ENCODE results near the gene CARS1. TPM values are rescaled to one million over a fixed set of nuclear protein-coding genes. Genes with fewer than 3 reads are reported as not detected.
A peak's percentile ranks its signal among the peaks of the same experiment; 100 is the strongest.

The CARS1 gene
- total and polyA plus RNA-seq, 7 experiments from 2014 or later, result 23.9 to 70.4 (median 38.5) TPM

DNA sequence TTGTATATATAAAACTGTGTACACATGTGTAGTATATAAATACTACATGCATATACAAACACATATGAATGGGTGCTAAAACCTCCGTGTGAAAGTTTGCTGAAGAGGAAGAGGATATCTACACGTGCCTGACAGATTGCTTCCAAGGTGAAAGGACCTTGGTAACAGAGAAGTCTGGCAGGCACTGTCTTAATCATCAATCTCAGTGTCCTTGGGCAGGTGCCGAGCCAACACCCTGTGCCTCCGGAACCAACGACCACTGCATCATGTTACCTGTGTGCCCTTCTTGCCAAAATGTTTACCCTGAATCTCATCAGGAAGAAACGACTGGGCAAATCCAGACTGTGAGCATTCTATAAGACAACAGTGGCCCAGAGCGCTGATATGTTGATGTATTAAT lies 80.1 kb downstream of the CARS1 start:
- intact Hi-C loops (cut with micrococcal nuclease), result no loop called here
- Histone ChIP-seq H3K9me3 (ENCODE audit: control insufficient read depth in 2 of 3, low read length in 3 of 3) (no peaks in the 10 kb centered on the region), H3K27ac (ENCODE audit: low read depth, low read length) (no peak overlapping the region), H3K36me3 (ENCODE audit: control insufficient read depth in 2 of 3, insufficient read depth in 3 of 3, low read length in 3 of 3) (peaks cover 30 to 65% (median 50%) of the 10 kb centered on the region in 3 experiments), H3K4me3 (ENCODE audit: low read length) (no peak overlapping the region), H3K4me1 (ENCODE audit: control insufficient read depth in 2 of 2, insufficient read depth in 2 of 2, low read length in 2 of 2) (peaks cover 9 to 10% of the 10 kb centered on the region in 2 donors), H3K27me3 (ENCODE audit: control insufficient read depth in 2 of 2, insufficient read depth in 2 of 2, low read length in 2 of 2) (no peaks in the 10 kb centered on the region)
- Mint-ChIP-seq H3K27ac (peak overlapping the region in 2 of 9 donors; percentile 53 to 55), H3K4me1 (peaks cover 26 to 64% (median 49%) of the 10 kb centered on the region in 7 donors), H3K27me3 (no peaks in the 10 kb centered on the region), H3K4me3 (peak overlapping the region in 1 of 10 donors; percentile 25), H3K9me3 (no peaks in the 10 kb centered on the region), H3K36me3 (peaks cover 5 to 42% (median 29%) of the 10 kb centered on the region in 5 donors)
- ChIA-PET CTCF (interaction anchor here (2.8 kb wide), 1 partner anchor 45 kb away, joined by 43 read pairs; no protein-coding TSS in a partner anchor), POLR2A (interaction anchor here (3.2 kb wide), 1 partner anchor 11 kb away, joined by 25 read pairs; no protein-coding TSS in a partner anchor)
- DNase-seq (no peak), ATAC-seq (no peak)

DNA sequence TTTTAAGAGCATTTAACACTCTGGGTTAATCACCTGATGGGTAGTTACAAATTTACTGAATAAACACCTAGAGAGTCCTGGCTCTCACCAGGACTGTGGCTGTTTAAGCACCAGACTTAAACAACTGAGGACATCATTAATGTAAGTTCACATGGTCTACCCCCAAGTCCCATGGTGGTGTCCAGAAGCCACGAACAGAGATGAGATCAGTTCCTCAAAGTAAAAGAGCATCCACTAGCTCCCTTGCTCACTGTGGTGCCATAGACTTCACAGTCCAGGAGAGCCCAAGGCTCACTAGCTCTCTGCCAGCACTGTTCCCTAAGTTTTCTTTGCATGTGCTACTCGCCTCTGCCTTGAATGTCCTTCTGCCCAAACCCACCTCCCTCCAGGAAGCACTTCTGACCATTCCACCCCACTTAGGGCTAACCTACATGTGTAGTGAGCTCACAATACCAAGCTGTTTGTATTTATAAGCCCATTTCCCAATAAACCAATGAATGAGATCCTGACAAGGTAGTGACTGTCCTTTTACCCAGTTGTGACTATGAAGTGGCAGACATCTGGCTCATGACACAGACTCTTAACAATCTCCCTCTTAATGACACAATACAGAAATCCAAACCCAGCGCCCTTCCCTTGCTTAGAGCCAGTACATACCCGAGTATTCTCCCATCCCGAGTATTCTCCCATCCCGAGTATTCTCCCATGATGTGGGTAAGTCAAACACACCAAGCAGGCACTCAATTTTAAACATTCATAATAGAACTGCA lies 80.7 kb downstream of the CARS1 start:
- intact Hi-C loops (cut with micrococcal nuclease), result no loop called here
- Histone ChIP-seq H3K4me3 (ENCODE audit: low read length) (no peak overlapping the region), H3K27ac (ENCODE audit: low read depth, low read length) (no peak overlapping the region), H3K4me1 (ENCODE audit: control insufficient read depth in 2 of 2, insufficient read depth in 2 of 2, low read length in 2 of 2) (peaks cover 6 to 7% of the 10 kb centered on the region in 2 donors), H3K9me3 (ENCODE audit: control insufficient read depth in 2 of 3, low read length in 3 of 3) (no peaks in the 10 kb centered on the region), H3K27me3 (ENCODE audit: control insufficient read depth in 2 of 2, insufficient read depth in 2 of 2, low read length in 2 of 2) (no peaks in the 10 kb centered on the region), H3K36me3 (ENCODE audit: control insufficient read depth in 2 of 3, insufficient read depth in 3 of 3, low read length in 3 of 3) (peaks cover 30 to 72% (median 56%) of the 10 kb centered on the region in 3 experiments)
- CTCF ChIA-PET, result interaction anchor here (0.7 to 5.7 kb wide), 11 partner anchors 9 to 443 kb away, joined by 3 to 43 read pairs (median 5); partner anchors contain the start of gene NAP1L4
- DNase-seq (no peak), ATAC-seq (no peak)
- Mint-ChIP-seq H3K36me3 (peaks cover 5 to 41% (median 28%) of the 10 kb centered on the region in 5 donors), H3K9me3 (no peaks in the 10 kb centered on the region), H3K27me3 (no peaks in the 10 kb centered on the region), H3K4me1 (peaks cover 21 to 58% (median 43%) of the 10 kb centered on the region in 7 donors), H3K4me3 (peak overlapping the region in 2 of 10 donors; percentile 25 to 51), H3K27ac (peak overlapping the region in 7 of 9 donors; percentile 3 to 66 (median 53))
- POLR2A ChIA-PET, result interaction anchor here (0.8 to 3.2 kb wide), 4 partner anchors 12 to 46 kb away, joined by 3 to 25 read pairs (median 6); no protein-coding TSS in a partner anchor

DNA sequence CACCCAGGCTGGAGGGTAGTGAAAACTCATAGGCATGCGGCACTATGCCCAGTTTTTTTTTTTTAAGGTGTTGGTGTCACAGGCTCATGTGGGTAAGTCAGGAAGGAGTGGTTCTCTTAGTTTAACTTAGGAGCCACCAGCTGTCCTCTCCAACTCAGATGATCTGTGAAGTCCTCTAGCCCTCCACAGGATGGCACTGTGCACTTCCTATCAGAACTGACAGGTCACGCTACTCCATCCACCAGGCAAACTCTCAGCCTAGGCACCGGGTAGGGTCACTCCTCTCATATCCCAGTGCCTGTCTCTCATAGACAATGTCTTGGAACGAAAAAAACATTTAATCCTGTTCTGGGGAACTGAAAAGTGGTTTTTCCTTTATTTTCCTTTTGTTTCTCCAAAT lies 81.6 kb downstream of the CARS1 start:
- peak in 8 of 9 donors; percentile 26 to 68 (median 48) for DNase-seq
- no peaks in the 10 kb centered on the region for H3K27me3 ChIP-seq (ENCODE audit: control insufficient read depth in 2 of 2, insufficient read depth in 2 of 2, low read length in 2 of 2)

DNA sequence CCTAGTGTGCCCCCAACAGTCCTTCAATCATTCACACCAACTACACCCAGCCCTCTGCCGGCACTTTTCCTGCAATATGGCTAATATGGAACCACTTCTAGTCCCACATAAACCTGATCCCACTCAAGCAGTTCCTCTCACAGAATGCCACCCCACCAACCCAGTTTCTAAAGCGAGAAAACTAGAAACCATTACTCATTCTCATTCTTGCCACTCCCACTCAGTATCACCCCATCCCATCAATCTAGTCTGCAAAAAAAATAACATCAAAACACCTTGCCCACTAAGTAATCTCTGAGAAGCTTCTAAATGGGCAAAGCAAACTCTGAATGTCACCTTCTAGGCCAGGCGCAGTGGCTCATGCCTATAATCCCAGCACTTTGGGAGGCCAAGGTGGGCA lies 83.0 kb downstream of the CARS1 start:
- Mint-ChIP-seq H3K36me3 (peaks cover 12 to 61% (median 43%) of the 10 kb centered on the region in 5 donors), H3K4me3 (no peak overlapping the region), H3K9me3 (no peaks in the 10 kb centered on the region), H3K27ac (peak overlapping the region in 4 of 9 donors; percentile 36 to 58 (median 50)), H3K27me3 (no peaks in the 10 kb centered on the region), H3K4me1 (peaks cover 25 to 47% (median 40%) of the 10 kb centered on the region in 7 donors)
- Histone ChIP-seq H3K4me1 (ENCODE audit: control insufficient read depth in 2 of 2, insufficient read depth in 2 of 2, low read length in 2 of 2) (peaks cover 0 to 7% of the 10 kb centered on the region in 2 donors), H3K36me3 (ENCODE audit: control insufficient read depth in 2 of 3, insufficient read depth in 3 of 3, low read length in 3 of 3) (peaks cover 43 to 93% (median 67%) of the 10 kb centered on the region in 3 experiments), H3K9me3 (ENCODE audit: control insufficient read depth in 2 of 3, low read length in 3 of 3) (no peaks in the 10 kb centered on the region), H3K27me3 (ENCODE audit: control insufficient read depth in 2 of 2, insufficient read depth in 2 of 2, low read length in 2 of 2) (no peaks in the 10 kb centered on the region), H3K4me3 (ENCODE audit: low read length) (no peak overlapping the region), H3K27ac (ENCODE audit: low read depth, low read length) (no peak overlapping the region)
- POLR2A ChIA-PET, result interaction anchor here (0.6 to 3.2 kb wide), 3 partner anchors 14 to 47 kb away, joined by 4 to 25 read pairs (median 4); no protein-coding TSS in a partner anchor
- intact Hi-C loops (cut with micrococcal nuclease), result no loop called here
- CTCF ChIA-PET, result interaction anchor here (0.7 to 5.7 kb wide), 6 partner anchors 16 to 441 kb away, joined by 3 to 43 read pairs (median 9); no protein-coding TSS in a partner anchor
- DNase-seq (no peak), ATAC-seq (no peak)

More for the DNA sequence above, 81.6 kb downstream of the CARS1 start:
- Mint-ChIP-seq H3K4me1 (peaks cover 21 to 51% (median 37%) of the 10 kb centered on the region in 7 donors), H3K27me3 (no peaks in the 10 kb centered on the region), H3K9me3 (no peaks in the 10 kb centered on the region), H3K27ac (peak overlapping the region in 3 of 9 donors; percentile 24 to 66 (median 41)), H3K36me3 (peaks cover 5 to 49% (median 35%) of the 10 kb centered on the region in 5 donors), H3K4me3 (no peak overlapping the region)
- Histone ChIP-seq H3K9me3 (ENCODE audit: control insufficient read depth in 2 of 3, low read length in 3 of 3) (no peaks in the 10 kb centered on the region), H3K36me3 (ENCODE audit: control insufficient read depth in 2 of 3, insufficient read depth in 3 of 3, low read length in 3 of 3) (peaks cover 30 to 80% (median 63%) of the 10 kb centered on the region in 3 experiments), H3K4me3 (ENCODE audit: low read length) (no peak overlapping the region), H3K27ac (ENCODE audit: low read depth, low read length) (no peak overlapping the region), H3K4me1 (ENCODE audit: control insufficient read depth in 2 of 2, insufficient read depth in 2 of 2, low read length in 2 of 2) (peaks cover 0 to 7% of the 10 kb centered on the region in 2 donors)
- ATAC-seq, result peak; percentile 95
- ChIA-PET CTCF (interaction anchor here (0.5 to 5.7 kb wide), 15 partner anchors 10 to 442 kb away, joined by 3 to 43 read pairs (median 4); partner anchors contain the start of gene NAP1L4), POLR2A (interaction anchor here (0.8 to 3.2 kb wide), 4 partner anchors 13 to 47 kb away, joined by 3 to 25 read pairs (median 6); no protein-coding TSS in a partner anchor)
- intact Hi-C loops (cut with micrococcal nuclease), result loop anchor here (1.0 kb wide), 4 partner anchors 13 to 116 kb away; no protein-coding TSS in a partner anchor

DNA sequence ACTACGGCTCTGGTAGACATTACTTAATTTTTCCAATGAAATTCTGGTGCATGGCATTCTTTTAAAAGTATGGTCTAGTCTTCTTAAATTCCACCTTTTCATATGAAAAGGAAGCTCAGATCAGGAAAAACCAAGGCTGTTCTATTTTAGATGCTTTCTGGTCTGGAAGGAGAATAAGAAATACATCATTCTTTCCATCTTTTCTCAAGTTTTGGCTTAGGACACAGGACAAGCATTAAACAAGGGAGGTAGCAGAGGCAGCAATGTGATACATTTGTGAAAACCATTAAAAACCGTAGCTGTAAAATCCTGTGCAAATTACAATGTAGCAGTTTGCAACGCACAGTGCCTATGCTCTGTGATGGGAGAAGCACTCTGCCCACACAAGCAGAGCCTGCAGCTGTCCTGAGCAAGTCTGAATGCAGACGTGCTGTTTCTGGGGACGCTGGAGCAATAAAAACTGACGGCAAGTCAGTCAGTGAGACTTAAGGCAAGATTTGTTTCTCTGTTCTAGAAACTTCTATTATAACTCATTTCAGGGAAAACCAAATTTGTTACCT lies 88.8 kb downstream of the CARS1 start:
- Mint-ChIP-seq H3K36me3 (peaks cover 18 to 70% (median 55%) of the 10 kb centered on the region in 5 donors), H3K27me3 (no peaks in the 10 kb centered on the region), H3K9me3 (no peaks in the 10 kb centered on the region), H3K4me3 (no peak overlapping the region), H3K27ac (peak overlapping the region in 1 of 9 donors; percentile 20), H3K4me1 (peaks cover 0 to 31% (median 22%) of the 10 kb centered on the region in 7 donors)
- no peaks in the 10 kb centered on the region for H3K9me3 ChIP-seq (ENCODE audit: control insufficient read depth in 2 of 3, low read length in 3 of 3)
- no peak overlapping the region for H3K27ac ChIP-seq (ENCODE audit: low read depth, low read length)
- ChIA-PET CTCF (no interaction called here), POLR2A (interaction anchor here (0.8 kb wide), 1 partner anchor 14 kb away, joined by 3 read pairs; no protein-coding TSS in a partner anchor)
- H3K36me3 ChIP-seq (ENCODE audit: control insufficient read depth in 2 of 3, insufficient read depth in 3 of 3, low read length in 3 of 3), result peaks cover 48 to 96% (median 57%) of the 10 kb centered on the region in 3 experiments
- no peaks in the 10 kb centered on the region for H3K4me1 ChIP-seq (ENCODE audit: control insufficient read depth in 2 of 2, insufficient read depth in 2 of 2, low read length in 2 of 2)
- no peak for DNase-seq
- intact Hi-C loops (cut with micrococcal nuclease), result no loop called here
- no peak for ATAC-seq
- no peaks in the 10 kb centered on the region for H3K27me3 ChIP-seq (ENCODE audit: control insufficient read depth in 2 of 2, insufficient read depth in 2 of 2, low read length in 2 of 2)
- H3K4me3 ChIP-seq (ENCODE audit: low read length), result no peak overlapping the region

DNA sequence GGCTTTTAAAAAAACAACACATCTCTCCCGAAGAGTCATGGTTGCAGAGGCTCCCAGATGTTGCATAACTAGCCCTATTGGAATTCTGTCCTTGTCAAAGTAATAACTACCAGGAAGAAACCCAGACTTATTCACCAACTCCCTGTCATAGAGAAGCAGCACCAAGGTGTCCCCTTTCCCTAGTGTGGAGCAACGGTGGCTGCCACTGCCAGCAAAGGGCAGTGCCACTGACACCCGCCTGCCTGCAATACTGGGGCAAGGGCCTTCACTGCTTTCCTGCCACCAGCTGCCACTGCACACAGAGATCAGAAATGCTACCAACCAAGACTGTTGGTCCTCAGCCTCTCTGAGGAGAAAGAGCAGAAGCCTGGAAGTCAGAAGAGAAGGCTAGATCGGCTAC lies 92.4 kb downstream of the CARS1 start:
- DNase-seq (no peak), ATAC-seq (no peak)
- H3K4me1 Mint-ChIP-seq, result peaks cover 10 to 40% (median 35%) of the 10 kb centered on the region in 7 donors
- no peak overlapping the region for H3K4me3 Mint-ChIP-seq
- intact Hi-C loops (cut with micrococcal nuclease), result no loop called here
- ChIA-PET POLR2A (no interaction called here), CTCF (no interaction called here)
- Histone ChIP-seq H3K36me3 (ENCODE audit: control insufficient read depth in 2 of 3, insufficient read depth in 3 of 3, low read length in 3 of 3) (peaks cover 32 to 95% (median 67%) of the 10 kb centered on the region in 3 experiments), H3K27ac (ENCODE audit: low read depth, low read length) (no peak overlapping the region), H3K9me3 (ENCODE audit: control insufficient read depth in 2 of 3, low read length in 3 of 3) (no peaks in the 10 kb centered on the region), H3K4me3 (ENCODE audit: low read length) (no peak overlapping the region), H3K4me1 (ENCODE audit: control insufficient read depth in 2 of 2, insufficient read depth in 2 of 2, low read length in 2 of 2) (no peaks in the 10 kb centered on the region), H3K27me3 (ENCODE audit: control insufficient read depth in 2 of 2, insufficient read depth in 2 of 2, low read length in 2 of 2) (no peaks in the 10 kb centered on the region)
- no peaks in the 10 kb centered on the region for H3K27me3 Mint-ChIP-seq
- no peak overlapping the region for H3K27ac Mint-ChIP-seq
- no peaks in the 10 kb centered on the region for H3K9me3 Mint-ChIP-seq
- peaks cover 24 to 79% (median 47%) of the 10 kb centered on the region in 5 donors for H3K36me3 Mint-ChIP-seq
